CD14-positive monocyte (primary cell): ENCODE measurements around the gene TRABD. TPM values are rescaled to one million over a fixed set of nuclear protein-coding genes. Genes with fewer than 3 reads are reported as not detected.

Experiments used
- DNase-seq, 3 donors: peaks; one replicate each; pipeline ENCODE4 v3.0.0-alpha.2; 2011 to 2022
- H2AFZ ChIP-seq: 2 replicates; pipeline ENCODE4 v1.6.0; 2012; ENCODE audit warnings: mild to moderate bottlenecking, low read depth, low read length, inconsistent platforms; ENCODE audit not compliant: insufficient read depth, poor library complexity, severe bottlenecking
- H3K27ac ChIP-seq, 2 donors: 1 replicate in 1 of 2; 2 replicates in 1 of 2; pipeline ENCODE4 v1.5.1; 2012 to 2013; ENCODE audit warnings: low read length in 2 of 2, control low read depth in 1 of 2, inconsistent platforms in 1 of 2, low read depth in 1 of 2, mild to moderate bottlenecking in 1 of 2
- H3K27me3 ChIP-seq, 2 donors: one replicate each; pipeline versions ENCODE4 v1.6.0 to v1.6.1; 2011 to 2013; ENCODE audit warnings: low read length in 2 of 2; ENCODE audit not compliant: control insufficient read depth in 2 of 2, insufficient read depth in 2 of 2
- H3K36me3 ChIP-seq, 2 donors: replicated peaks in 1 of 2; 1 replicate in 1 of 2; 2 replicates in 1 of 2; pipeline versions ENCODE4 v1.5.1 to v1.6.1; 2012 to 2013; ENCODE audit warnings: low read length in 2 of 2, control low read depth in 1 of 2, inconsistent platforms in 1 of 2, mild to moderate bottlenecking in 1 of 2; ENCODE audit not compliant: insufficient read depth in 2 of 2, control insufficient read depth in 1 of 2
- H3K4me1 ChIP-seq, 2 donors: 1 replicate in 1 of 2; 2 replicates in 1 of 2; pipeline versions ENCODE4 v1.5.1 to v1.6.1; 2012 to 2013; ENCODE audit warnings: low read length in 2 of 2, control low read depth in 1 of 2, inconsistent platforms in 1 of 2, mild to moderate bottlenecking in 1 of 2, moderate library complexity in 1 of 2; ENCODE audit not compliant: insufficient read depth in 2 of 2, control insufficient read depth in 1 of 2
- H3K4me2 ChIP-seq: replicated peaks from 2 replicates; pipeline ENCODE3; 2012; ENCODE audit warnings: low read length, moderate library complexity, mild to moderate bottlenecking; ENCODE audit not compliant: poor library complexity, severe bottlenecking; ENCODE audit errors: extremely low read depth
- H3K4me3 ChIP-seq, 3 experiments: fragments of 200-600 bp in 1 of 3; sonication (generic) in 1 of 3; replicated peaks in 1 of 3; 1 replicate in 2 of 3; 2 replicates in 1 of 3; pipeline ENCODE4 v1.5.1; 2011 to 2013; ENCODE audit warnings: low read length in 3 of 3, mild to moderate bottlenecking in 3 of 3, control low read depth in 2 of 3, low read depth in 2 of 3, inconsistent platforms in 1 of 3, moderate library complexity in 1 of 3
- H3K79me2 ChIP-seq: 2 replicates; pipeline ENCODE4 v1.6.0; 2012; ENCODE audit warnings: mild to moderate bottlenecking, control low read depth, inconsistent platforms, low read length, moderate library complexity; ENCODE audit not compliant: insufficient read depth
- H3K9ac ChIP-seq: 2 replicates; pipeline ENCODE4 v1.6.0; 2017; ENCODE audit warnings: low read length, mild to moderate bottlenecking; ENCODE audit not compliant: insufficient read depth, poor library complexity, severe bottlenecking
- H3K9me3 ChIP-seq, 2 donors: replicated peaks in 1 of 2; 1 replicate in 1 of 2; 2 replicates in 1 of 2; pipeline versions ENCODE4 v1.5.1 to v1.6.1; 2012 to 2013; ENCODE audit warnings: low read length in 2 of 2, control low read depth in 1 of 2; ENCODE audit not compliant: control insufficient read depth in 1 of 2, insufficient read depth in 1 of 2
- H4K20me1 ChIP-seq: 2 replicates; pipeline ENCODE4 v1.6.0; 2012; ENCODE audit warnings: mild to moderate bottlenecking, low read length, control low read depth, moderate library complexity; ENCODE audit not compliant: insufficient read depth
- H3K27ac Mint-ChIP-seq, 7 donors: one replicate each; pipeline ENCODE4 v1.8.0; 2020; ENCODE audit warnings: mild to moderate bottlenecking in 7 of 7, mixed read lengths in 7 of 7, moderate library complexity in 6 of 7, inconsistent platforms in 2 of 7
- H3K27me3 Mint-ChIP-seq, 3 donors: one replicate each; pipeline ENCODE4 v1.8.0; 2021 to 2022; ENCODE audit warnings: low read depth in 3 of 3, mild to moderate bottlenecking in 3 of 3, mixed read lengths in 3 of 3, moderate library complexity in 3 of 3, inconsistent platforms in 1 of 3
- H3K36me3 Mint-ChIP-seq, 2 donors: one replicate each; pipeline ENCODE4 v1.8.0; 2020; ENCODE audit warnings: mixed read lengths in 2 of 2, inconsistent platforms in 1 of 2, mild to moderate bottlenecking in 1 of 2
- H3K4me1 Mint-ChIP-seq: one replicate; pipeline ENCODE4 v1.8.0; 2020; ENCODE audit warnings: mild to moderate bottlenecking, mixed read lengths
- H3K4me3 Mint-ChIP-seq, 2 donors: one replicate each; pipeline ENCODE4 v1.8.0; 2020; ENCODE audit warnings: mild to moderate bottlenecking in 2 of 2, mixed read lengths in 2 of 2, moderate library complexity in 1 of 2
- H3K9me3 Mint-ChIP-seq, 7 donors: one replicate each; pipeline ENCODE4 v1.8.0; 2020 to 2022; ENCODE audit warnings: mixed read lengths in 7 of 7, mild to moderate bottlenecking in 6 of 7, moderate library complexity in 6 of 7, inconsistent platforms in 2 of 7
- WGBS: methylation state at CpG from one replicate; pipeline ENCODE4 v1.1.5; 2013; ENCODE audit warnings: missing lambda C conversion rate; ENCODE audit not compliant: insufficient coverage; 5-methylcytosine and 5-hydroxymethylcytosine counted together
- intact Hi-C, 2 donors: fragments of 100-400 bp; cut with micrococcal nuclease; formaldehyde crosslinking; loops; one replicate each; pipeline versions ENCODE4 v1.15.0 to v1.15.1; 2023
- polyA plus RNA-seq, 3 donors: library from polyadenylated mRNA; depleted of rRNA in 1 of 3; unstranded in 2 of 3; stranded (reverse) in 1 of 3; fragments of 300-500 nt in 2 of 3; fragments of >200 nt in 1 of 3; fragmentation: Illumina TruSeq in 2 of 3; gene quantifications; 1 replicate in 2 of 3; 2 replicates in 1 of 3; pipeline ENCODE4 v1.2.3, GENCODE V29; 2012 to 2021
- TF ChIP-seq, protein P1 (sequence below): fragments of 200-600 bp; IDR thresholded peaks from one replicate; pipeline ENCODE4 v1.8.0; 2022; ENCODE audit warnings: antibody characterized with exemption, mild to moderate bottlenecking

The TRABD gene
- polyA plus RNA-seq, 3 donors = 34.5 to 240 (median 39.3) TPM

DNA sequence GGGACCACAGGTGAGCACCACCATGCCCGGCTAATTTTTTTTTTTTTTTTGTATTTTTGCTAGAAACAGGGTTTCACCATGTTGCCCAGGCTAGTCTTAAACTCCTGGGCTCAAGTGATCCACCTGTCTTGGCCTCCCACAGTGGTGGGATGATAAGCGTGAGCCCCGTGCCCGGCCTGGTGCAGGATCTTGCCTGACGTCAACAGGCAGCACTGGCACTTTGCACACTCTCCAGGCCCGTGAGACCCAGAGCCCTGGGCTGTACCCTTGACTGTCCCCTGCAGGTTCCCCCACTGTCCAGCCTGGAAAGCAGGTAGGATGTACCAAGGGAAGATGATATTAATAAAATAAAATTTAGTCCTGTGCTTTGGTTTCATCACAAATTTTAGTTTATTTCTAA, 44.3 kb upstream of the TRABD start:
- peaks cover 47% of the 10 kb centered on the region for H3K4me1 Mint-ChIP-seq
- intact Hi-C loops = no loop called here
- Histone ChIP-seq H3K4me3 (no peak overlapping the region), H3K9me3 (no peaks in the 10 kb centered on the region), H4K20me1 (no peaks in the 10 kb centered on the region), H3K4me2 (no peak overlapping the region), H3K9ac (no peak overlapping the region), H3K27ac (no peak overlapping the region), H3K36me3 (no peaks in the 10 kb centered on the region), H3K4me1 (peaks cover 29% of the 10 kb centered on the region in 2 donors), H3K79me2 (no peaks in the 10 kb centered on the region), H2AFZ (no peak overlapping the region), H3K27me3 (no peaks in the 10 kb centered on the region)
- H3K36me3 Mint-ChIP-seq = no peaks in the 10 kb centered on the region
- no peak for DNase-seq
- peaks cover 0 to 2% (median 0%) of the 10 kb centered on the region in 7 donors for H3K9me3 Mint-ChIP-seq
- no peak overlapping the region for H3K27ac Mint-ChIP-seq
- TF ChIP-seq, protein P1, sequence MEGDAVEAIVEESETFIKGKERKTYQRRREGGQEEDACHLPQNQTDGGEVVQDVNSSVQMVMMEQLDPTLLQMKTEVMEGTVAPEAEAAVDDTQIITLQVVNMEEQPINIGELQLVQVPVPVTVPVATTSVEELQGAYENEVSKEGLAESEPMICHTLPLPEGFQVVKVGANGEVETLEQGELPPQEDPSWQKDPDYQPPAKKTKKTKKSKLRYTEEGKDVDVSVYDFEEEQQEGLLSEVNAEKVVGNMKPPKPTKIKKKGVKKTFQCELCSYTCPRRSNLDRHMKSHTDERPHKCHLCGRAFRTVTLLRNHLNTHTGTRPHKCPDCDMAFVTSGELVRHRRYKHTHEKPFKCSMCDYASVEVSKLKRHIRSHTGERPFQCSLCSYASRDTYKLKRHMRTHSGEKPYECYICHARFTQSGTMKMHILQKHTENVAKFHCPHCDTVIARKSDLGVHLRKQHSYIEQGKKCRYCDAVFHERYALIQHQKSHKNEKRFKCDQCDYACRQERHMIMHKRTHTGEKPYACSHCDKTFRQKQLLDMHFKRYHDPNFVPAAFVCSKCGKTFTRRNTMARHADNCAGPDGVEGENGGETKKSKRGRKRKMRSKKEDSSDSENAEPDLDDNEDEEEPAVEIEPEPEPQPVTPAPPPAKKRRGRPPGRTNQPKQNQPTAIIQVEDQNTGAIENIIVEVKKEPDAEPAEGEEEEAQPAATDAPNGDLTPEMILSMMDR = no peak
- H3K27me3 Mint-ChIP-seq = peaks cover 0 to 3% (median 1%) of the 10 kb centered on the region in 3 donors
- WGBS = 83% methylated on average over 4 of the region's 6 CpGs
- H3K4me3 Mint-ChIP-seq = no peak overlapping the region

- Histone ChIP-seq H3K4me3 (no peak overlapping the region), H3K9me3 (no peaks in the 10 kb centered on the region), H3K36me3 (no peaks in the 10 kb centered on the region), H3K27ac (no peak overlapping the region), H3K79me2 (no peaks in the 10 kb centered on the region), H3K9ac (no peak overlapping the region), H3K4me1 (peaks cover 33 to 34% of the 10 kb centered on the region in 2 donors), H4K20me1 (no peaks in the 10 kb centered on the region), H2AFZ (no peak overlapping the region), H3K4me2 (no peak overlapping the region), H3K27me3 (no peaks in the 10 kb centered on the region)
- TF ChIP-seq, protein P1 = no peak
- Mint-ChIP-seq H3K27ac (no peak overlapping the region), H3K4me3 (no peak overlapping the region), H3K9me3 (peaks cover 0 to 2% (median 0%) of the 10 kb centered on the region in 7 donors), H3K36me3 (no peaks in the 10 kb centered on the region), H3K4me1 (peaks cover 51% of the 10 kb centered on the region), H3K27me3 (peaks cover 0 to 3% (median 1%) of the 10 kb centered on the region in 3 donors)
- no peak for DNase-seq
- intact Hi-C loops = no loop called here
- 64% methylated on average over 9 of the region's 11 CpGs for WGBS
Measured at GRCh38 chr22:50141891-50142363, 43.8 kb upstream of the TRABD start.
